GM21737 (cell line): ENCODE results near the gene TGM1.

Source experiments
- ATAC-seq: cut with Tn5 transposase; IDR thresholded peaks from one replicate; pipeline ENCODE4 v1.9.1; 2021; ENCODE audit warnings: mild to moderate bottlenecking, moderate library complexity; ENCODE audit not compliant: unreplicated experiment

The TGM1 gene

GRCh38 chr14:24262821-24263733, at the start of gene TGM1:
TSS of gene TGM1 (minus strand) at chr14:24263177. CDS start at chr14:24262352, 825 bp downstream.
- ATAC-seq: no peak

- no peak for ATAC-seq
Observed at GRCh38 chr14:24311837-24312615, 49.0 kb upstream of the TGM1 start.

- ATAC-seq: peak; percentile 58
Observed at GRCh38 chr14:24310646-24311604, 47.9 kb upstream of the TGM1 start, which contains the start of gene LTB4R. TSS of gene LTB4R (plus strand) at chr14:24311502. CDS start at chr14:24315652, 4,150 bp downstream.

GRCh38 chr14:24310265-24310645, 47.3 kb upstream of the TGM1 start:
- ATAC-seq: no peak

- no peak for ATAC-seq
Observed at GRCh38 chr14:24309538-24310264, 46.7 kb upstream of the TGM1 start, which contains the start of gene LTB4R2. TSS of gene LTB4R2 (plus strand) at chr14:24310140. CDS start at chr14:24310665, 525 bp downstream.

- ATAC-seq: no peak
Observed at GRCh38 chr14:24308342-24309124, 45.6 kb upstream of the TGM1 start.

- no peak for ATAC-seq
Observed at GRCh38 chr14:24307575-24308341, 44.8 kb upstream of the TGM1 start, which contains the start of gene CIDEB. TSS of gene CIDEB (minus strand) at chr14:24307977. CDS start at chr14:24307858, 119 bp downstream.

- no peak for ATAC-seq
Observed at GRCh38 chr14:24307156-24307574, 44.2 kb upstream of the TGM1 start.

- no peak for ATAC-seq
Observed at GRCh38 chr14:24304019-24304387, 41.0 kb upstream of the TGM1 start.

- ATAC-seq: no peak
Observed at GRCh38 chr14:24300326-24300980, 37.5 kb upstream of the TGM1 start.

GRCh38 chr14:24299255-24300191, 36.5 kb upstream of the TGM1 start, which contains the start of the genes DHRS1 and NOP9:
TSS of gene DHRS1 (minus strand) at chr14:24299780. CDS start at chr14:24299106, 674 bp downstream.
TSS of gene NOP9 (plus strand) at chr14:24299850. CDS start at chr14:24299955, 105 bp downstream.
- peak; percentile 57 for ATAC-seq

- ATAC-seq: no peak
Observed at GRCh38 chr14:24298892-24299254, 35.9 kb upstream of the TGM1 start.

GRCh38 chr14:24297190-24297964, 34.4 kb upstream of the TGM1 start:
- peak; percentile 34 for ATAC-seq

GRCh38 chr14:24296341-24297157, 33.6 kb upstream of the TGM1 start:
- ATAC-seq: peak; percentile 40

GRCh38 chr14:24293525-24293924, 30.5 kb upstream of the TGM1 start:
- ATAC-seq: no peak
